ENCODE results near the gene STK35. TPM values are rescaled to one million over a fixed set of nuclear protein-coding genes. Genes with fewer than 3 reads are reported as not detected.

STK35 gene
- total and polyA plus RNA-seq, 2 donors (not counting 3 experiments of a cell fraction or from before 2014, with no cell fraction given) = 10.2 to 17.5 TPM

DNA sequence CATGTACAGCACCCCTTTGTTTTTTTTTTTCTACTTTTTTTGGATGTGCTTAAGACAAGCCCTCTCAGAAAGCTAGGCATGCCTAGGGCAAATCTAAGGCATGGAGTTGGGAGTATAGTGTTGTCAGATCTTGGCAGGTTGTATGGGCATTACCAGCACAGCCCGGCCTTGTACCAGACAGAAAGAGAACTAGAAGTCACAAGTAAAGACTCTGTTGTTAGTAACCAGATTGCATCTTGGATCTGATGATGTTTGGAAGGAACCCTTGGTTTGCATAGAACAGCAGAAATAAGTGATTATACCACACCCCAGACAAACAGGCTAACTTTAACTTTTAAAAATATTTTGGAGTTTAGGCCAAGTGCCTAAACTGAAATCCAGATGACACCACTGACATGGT, 25.6 kb downstream of the STK35 start:
- H3K4me2 ChIP-seq (ENCODE audit: insufficient read depth, low read length) = no peak overlapping the region
- H3K4me1 ChIP-seq (ENCODE audit: control insufficient read depth, extremely low read depth, insufficient read depth, low read length) = peaks cover 3% of the 10 kb centered on the region
- H3K9me3 ChIP-seq (replicated peaks; ENCODE audit: control insufficient read depth, insufficient read depth, low read length) = no peaks in the 10 kb centered on the region
- intact Hi-C loops (cut with micrococcal nuclease) (no loop called here), dilution Hi-C loops (cut with MboI; ENCODE audit: extremely low pct_ligation_motif_present, low sequenced_read_pairs) (no loop called here)
- DNase-seq (ENCODE audit: low read depth, low spot score) (no peak), FAIRE-seq (no peak)
- ChIA-PET CTCF (no interaction called here), POLR2A (no interaction called here)
- H2AFZ ChIP-seq (ENCODE audit: low read depth, low read length) = no peak overlapping the region
- no peak overlapping the region for H3K9ac ChIP-seq (replicated peaks; ENCODE audit: extremely low read depth, insufficient read depth, low read length)
- H3K27me3 ChIP-seq (ENCODE audit: control insufficient read depth in 2 of 2, insufficient read depth in 2 of 2, low read length in 2 of 2) = no peaks in the 10 kb centered on the region
- BruUV-seq (replicated peaks) = no TSS peak
- peaks cover 63% of the 10 kb centered on the region for H3K79me2 ChIP-seq (ENCODE audit: control insufficient read depth, insufficient read depth, low read length)
- H3K9me1 ChIP-seq (replicated peaks; ENCODE audit: control insufficient read depth, extremely low read depth, insufficient read depth, low read length) = no peaks in the 10 kb centered on the region
- peaks cover 0 to 5% of the 10 kb centered on the region in 2 experiments for H3K36me3 ChIP-seq (ENCODE audit: control insufficient read depth in 2 of 2, extremely low read depth in 1 of 2, insufficient read depth in 2 of 2, low read length in 2 of 2)
- TF ChIP-seq EZH2 (IDR thresholded peaks at IDR 0.05; ENCODE audit: borderline replicate concordance, low read depth, low read length, severe bottlenecking) (no peak), POLR2A (IDR thresholded peaks at IDR 0.05; ENCODE audit: low read depth, low read length) (no peak), MYC (IDR thresholded peaks at IDR 0.05; ENCODE audit: low read depth, low read length) (no peak), FOS (IDR thresholded peaks at IDR 0.05; ENCODE audit: borderline replicate concordance, insufficient read depth, low read length) (no peak), POLR2AphosphoS5 (IDR thresholded peaks at IDR 0.05; ENCODE audit: insufficient read depth, low read depth, low read length) (no peak), GATA2 (IDR thresholded peaks at IDR 0.05; ENCODE audit: insufficient read depth, insufficient read length, low read depth, low read length) (no peak), JUN (IDR thresholded peaks at IDR 0.05; ENCODE audit: borderline replicate concordance, insufficient read depth, insufficient read length, low read depth) (no peak)
- TF ChIP-seq, protein P1, sequence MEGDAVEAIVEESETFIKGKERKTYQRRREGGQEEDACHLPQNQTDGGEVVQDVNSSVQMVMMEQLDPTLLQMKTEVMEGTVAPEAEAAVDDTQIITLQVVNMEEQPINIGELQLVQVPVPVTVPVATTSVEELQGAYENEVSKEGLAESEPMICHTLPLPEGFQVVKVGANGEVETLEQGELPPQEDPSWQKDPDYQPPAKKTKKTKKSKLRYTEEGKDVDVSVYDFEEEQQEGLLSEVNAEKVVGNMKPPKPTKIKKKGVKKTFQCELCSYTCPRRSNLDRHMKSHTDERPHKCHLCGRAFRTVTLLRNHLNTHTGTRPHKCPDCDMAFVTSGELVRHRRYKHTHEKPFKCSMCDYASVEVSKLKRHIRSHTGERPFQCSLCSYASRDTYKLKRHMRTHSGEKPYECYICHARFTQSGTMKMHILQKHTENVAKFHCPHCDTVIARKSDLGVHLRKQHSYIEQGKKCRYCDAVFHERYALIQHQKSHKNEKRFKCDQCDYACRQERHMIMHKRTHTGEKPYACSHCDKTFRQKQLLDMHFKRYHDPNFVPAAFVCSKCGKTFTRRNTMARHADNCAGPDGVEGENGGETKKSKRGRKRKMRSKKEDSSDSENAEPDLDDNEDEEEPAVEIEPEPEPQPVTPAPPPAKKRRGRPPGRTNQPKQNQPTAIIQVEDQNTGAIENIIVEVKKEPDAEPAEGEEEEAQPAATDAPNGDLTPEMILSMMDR (IDR thresholded peaks at IDR 0.05; ENCODE audit: extremely low read depth in 1 of 2, insufficient read depth in 1 of 2, low read depth in 1 of 2, low read length in 2 of 2) = no peak
- TF ChIP-seq, protein P2, sequence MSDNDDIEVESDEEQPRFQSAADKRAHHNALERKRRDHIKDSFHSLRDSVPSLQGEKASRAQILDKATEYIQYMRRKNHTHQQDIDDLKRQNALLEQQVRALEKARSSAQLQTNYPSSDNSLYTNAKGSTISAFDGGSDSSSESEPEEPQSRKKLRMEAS (IDR thresholded peaks at IDR 0.05; ENCODE audit: insufficient read depth, insufficient read length) = no peak
- no peak overlapping the region for H3K27ac ChIP-seq (ENCODE audit: insufficient read depth, low read depth, low read length)
- no peak overlapping the region for H3K4me3 ChIP-seq (replicated peaks in 1 of 3; ENCODE audit: insufficient read depth in 1 of 3, low read depth in 1 of 3, low read length in 3 of 3)
- no peaks in the 10 kb centered on the region for H4K20me1 ChIP-seq (replicated peaks; ENCODE audit: control insufficient read depth, extremely low read depth, insufficient read depth, low read length)

All from endothelial cell of umbilical vein (primary cell).